A549 (cell line): ENCODE data around the gene PALLD.

Experiments used
- CTCF ChIP-seq: fragments of >200 bp; sonication (Bioruptor Twin); formaldehyde crosslinking; IDR thresholded peaks from 3 replicates; pipeline ENCODE4 v1.5.1; 2016
- PBX3 ChIP-seq: IDR thresholded peaks from 2 replicates; pipeline ENCODE4 v1.6.1; 2012
- SREBF2 ChIP-seq: fragments of 450-650 bp; IDR thresholded peaks from 2 replicates; pipeline ENCODE4 v1.6.1; 2014; ENCODE audit warnings: mild to moderate bottlenecking, moderate library complexity

DNA sequence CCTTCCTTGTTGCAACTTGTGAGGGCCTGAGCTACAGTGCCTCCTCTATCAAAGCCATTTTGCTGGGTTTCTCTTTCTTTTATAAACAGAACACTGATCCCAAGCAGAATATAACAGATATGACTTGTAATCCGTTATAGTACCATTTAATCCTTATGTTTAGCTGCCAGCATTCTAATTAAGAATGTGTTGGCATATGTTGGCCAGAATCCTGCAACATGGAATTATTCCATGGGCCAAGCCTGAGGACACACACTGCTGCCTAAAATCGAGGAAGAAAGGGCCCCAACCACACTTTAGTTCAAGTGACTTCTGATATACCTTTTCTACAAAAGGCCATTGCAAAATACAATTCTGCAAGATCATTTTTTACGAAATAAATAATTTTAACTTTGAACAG, 28.0 kb downstream of the PALLD start:
- TF ChIP-seq CTCF, result no peak
- TF ChIP-seq PBX3, result no peak
- no peak for TF ChIP-seq SREBF2
